GM11168 (cell line): ENCODE data around the gene BNC2.

ENCODE experiments used
- in situ Hi-C: fragments of 300-500 bp; cut with MboI; formaldehyde crosslinking; loops from one replicate; pipeline ENCODE4 v1.12.0; 2022; ENCODE audit warnings: low sequenced_read_pairs; ENCODE audit not compliant: unreplicated experiment

BNC2 gene

GRCh38 chr9:16651446-16651964 is 219.0 kb downstream of the BNC2 start:
- in situ Hi-C loops: no loop called here

- in situ Hi-C loops: no loop called here
These were observed 224.5 kb downstream of the BNC2 start for GRCh38 chr9:16645970-16646369.

GRCh38 chr9:16642421-16643109 is 227.9 kb downstream of the BNC2 start:
- in situ Hi-C loops: no loop called here

- in situ Hi-C loops: no loop called here
These were observed 229.8 kb downstream of the BNC2 start for GRCh38 chr9:16640649-16641048.

- in situ Hi-C loops: no loop called here
These were observed 230.8 kb downstream of the BNC2 start for GRCh38 chr9:16639644-16640043.

- in situ Hi-C loops: no loop called here
These were observed 232.6 kb downstream of the BNC2 start for GRCh38 chr9:16637911-16638310.

GRCh38 chr9:16637218-16637617 is 233.3 kb downstream of the BNC2 start:
- in situ Hi-C loops: no loop called here

GRCh38 chr9:16633794-16634193 is 236.7 kb downstream of the BNC2 start:
- in situ Hi-C loops: no loop called here

- in situ Hi-C loops: no loop called here
These were observed 242.1 kb downstream of the BNC2 start for GRCh38 chr9:16628413-16628812.

- in situ Hi-C loops: no loop called here
These were observed 242.5 kb downstream of the BNC2 start for GRCh38 chr9:16627967-16628366.

- in situ Hi-C loops: no loop called here
These were observed 242.9 kb downstream of the BNC2 start for GRCh38 chr9:16627521-16627920.

- in situ Hi-C loops: no loop called here
These were observed 243.8 kb downstream of the BNC2 start for GRCh38 chr9:16626577-16627130.

- in situ Hi-C loops: no loop called here
These were observed 244.7 kb downstream of the BNC2 start for GRCh38 chr9:16625811-16626210.

GRCh38 chr9:16625161-16625631 is 245.3 kb downstream of the BNC2 start:
- in situ Hi-C loops: no loop called here

- in situ Hi-C loops: no loop called here
These were observed 245.7 kb downstream of the BNC2 start for GRCh38 chr9:16624744-16625117.

GRCh38 chr9:16623989-16624743 is 246.3 kb downstream of the BNC2 start:
- in situ Hi-C loops: no loop called here

- in situ Hi-C loops: no loop called here
These were observed 247.9 kb downstream of the BNC2 start for GRCh38 chr9:16622541-16622940.

GRCh38 chr9:16619914-16620520 is 250.5 kb downstream of the BNC2 start:
- in situ Hi-C loops: no loop called here

- in situ Hi-C loops: no loop called here
These were observed 251.1 kb downstream of the BNC2 start for GRCh38 chr9:16619402-16619801.

GRCh38 chr9:16618524-16618923 is 251.9 kb downstream of the BNC2 start:
- in situ Hi-C loops: no loop called here

GRCh38 chr9:16616686-16617085 is 253.8 kb downstream of the BNC2 start:
- in situ Hi-C loops: no loop called here
